Peyer's patch (tissue), 4 donors: Measurements from ENCODE around the gene GFI1.

ENCODE experiments used
- CTCF ChIP-seq, 6 experiments: fragments of 450-650 bp in 4 of 6; fragments of 200-600 bp in 2 of 6; sonication (generic) in 1 of 6; IDR thresholded peaks; one replicate each; pipeline ENCODE4 v1.5.1; 2017 to 2019; ENCODE audit warnings: antibody characterized with exemption in 6 of 6, mild to moderate bottlenecking in 3 of 6, moderate library complexity in 1 of 6
- POLR2A ChIP-seq, 2 donors: fragments of 450-650 bp; IDR thresholded peaks; one replicate each; pipeline ENCODE4 v1.5.1; 2017; ENCODE audit warnings: antibody characterized with exemption in 2 of 2, mild to moderate bottlenecking in 2 of 2, moderate library complexity in 2 of 2

GRCh38 chr1:92479587-92479986, 7.1 kb downstream of the GFI1 start:
- TF ChIP-seq CTCF (IDR thresholded peaks at IDR 0.05) (no peak), POLR2A (IDR thresholded peaks at IDR 0.05) (no peak)
